RPMI7951 (cell line): Measurements from ENCODE around the gene C3orf18. TPM values are rescaled to one million over a fixed set of nuclear protein-coding genes. Genes with fewer than 3 reads are reported as not detected.

Source experiments
- DNase-seq: peaks from one replicate; pipeline ENCODE4 v3.0.0-alpha.2; 2012; ENCODE audit warnings: low read depth
- total RNA-seq: library from RNA; depleted of rRNA; stranded (reverse); fragments of >200 nt; shearing (Covaris generic); gene quantifications from 2 replicates; pipeline ENCODE4 v1.2.3, GENCODE V29; 2014

C3orf18 gene
- total RNA-seq, 1 experiment from 2014 or later = 15.5 TPM

- DNase-seq = no peak
Observed at GRCh38 chr3:50580683-50581458, 13.3 kb upstream of the C3orf18 start.

- DNase-seq = no peak
Observed at GRCh38 chr3:50577348-50577747, 9.8 kb upstream of the C3orf18 start.

- DNase-seq = peak; percentile 76
Observed at GRCh38 chr3:50575372-50575771, 7.8 kb upstream of the C3orf18 start.

- no peak for DNase-seq
Observed at GRCh38 chr3:50574444-50574831, 6.9 kb upstream of the C3orf18 start.

GRCh38 chr3:50573566-50574443 lies 6.3 kb upstream of the C3orf18 start:
- no peak for DNase-seq

- no peak for DNase-seq
Observed at GRCh38 chr3:50572801-50573371, 5.3 kb upstream of the C3orf18 start.

- DNase-seq = peak; percentile 63
Observed at GRCh38 chr3:50572158-50572557, 4.6 kb upstream of the C3orf18 start.

GRCh38 chr3:50571486-50571885 lies 3.9 kb upstream of the C3orf18 start:
- no peak for DNase-seq

GRCh38 chr3:50570508-50571279 lies 3.1 kb upstream of the C3orf18 start:
- no peak for DNase-seq

GRCh38 chr3:50568947-50569749 lies 1.6 kb upstream of the C3orf18 start, which contains the start of gene HEMK1:
Gene HEMK1 (plus strand): TSS chr3:50569522. CDS start chr3:50571105, 1,583 bp downstream.
- peak; percentile 94 for DNase-seq

- peak; percentile 25 for DNase-seq
Observed at GRCh38 chr3:50567011-50567385, 549 bp downstream of the C3orf18 start.

GRCh38 chr3:50564321-50564720 lies 3.2 kb downstream of the C3orf18 start:
- DNase-seq = no peak

GRCh38 chr3:50563867-50564266 lies 3.7 kb downstream of the C3orf18 start:
- no peak for DNase-seq

- peak; percentile 91 for DNase-seq
Observed at GRCh38 chr3:50562861-50563260, 4.7 kb downstream of the C3orf18 start.

- DNase-seq = no peak
Observed at GRCh38 chr3:50559702-50560101, 7.8 kb downstream of the C3orf18 start.

- no peak for DNase-seq
Observed at GRCh38 chr3:50557915-50558314, 9.6 kb downstream of the C3orf18 start.

GRCh38 chr3:50557106-50557505 lies 10.4 kb downstream of the C3orf18 start:
- DNase-seq = no peak

GRCh38 chr3:50554553-50554952 lies 13.0 kb downstream of the C3orf18 start:
- DNase-seq = no peak

- no peak for DNase-seq
Observed at GRCh38 chr3:50552598-50552997, 14.9 kb downstream of the C3orf18 start.

GRCh38 chr3:50551681-50552435 lies 15.7 kb downstream of the C3orf18 start:
- DNase-seq = no peak
